H1 (cell line): ENCODE results near the gene MYDGF. TPM values are rescaled to one million over a fixed set of nuclear protein-coding genes. Genes with fewer than 3 reads are reported as not detected.

Experiments used
- CTCF ChIA-PET: fragments of 300-600 bp; sonication (Branson Sonifier 250); formaldehyde crosslinking; loops from one replicate; lab custom pipeline; 2021; ENCODE audit not compliant: partially characterized antibody; lab: Charles Lee
- POLR2A ChIA-PET: fragments of 300-600 bp; sonication (Branson Sonifier 250); formaldehyde crosslinking; loops from one replicate; lab custom pipeline; 2021; ENCODE audit warnings: inconsistent platforms; ENCODE audit not compliant: partially characterized antibody; lab: Charles Lee
- DNase-seq, 2 experiments: peaks; one replicate each; pipeline versions ENCODE4 v3.0.0 to v3.0.0-alpha.2; 2010 to 2022; ENCODE audit warnings: low spot score in 2 of 2, low read depth in 1 of 2, mixed read lengths in 1 of 2
- FAIRE-seq: peaks from 2 replicates; lab custom pipeline; 2011; peaks lifted over from hg19 to GRCh38; lab: Jason Lieb, UNC
- H2AFZ ChIP-seq: 2 replicates; pipeline ENCODE4 v1.8.1; 2012; ENCODE audit warnings: low read length, inconsistent platforms
- H2AK5ac ChIP-seq: 2 replicates; pipeline ENCODE4 v1.6.1; 2013; ENCODE audit warnings: low read depth, low read length
- H2BK120ac ChIP-seq: replicated peaks from 2 replicates; pipeline ENCODE3; 2013; ENCODE audit warnings: low read depth, low read length, inconsistent platforms
- H2BK12ac ChIP-seq: 2 replicates; pipeline ENCODE4 v1.6.1; 2013; ENCODE audit warnings: low read depth, low read length
- H2BK15ac ChIP-seq: 2 replicates; pipeline ENCODE4 v1.6.1; 2013; ENCODE audit warnings: low read length
- H2BK20ac ChIP-seq: 2 replicates; pipeline ENCODE4 v1.6.1; 2013; ENCODE audit warnings: low read length
- H2BK5ac ChIP-seq: 2 replicates; pipeline ENCODE4 v1.6.1; 2013; ENCODE audit warnings: low read depth, low read length
- H3K14ac ChIP-seq: 2 replicates; pipeline ENCODE4 v1.6.1; 2013; ENCODE audit warnings: inconsistent platforms; ENCODE audit not compliant: insufficient read length
- H3K18ac ChIP-seq: 2 replicates; pipeline ENCODE4 v1.6.1; 2013; ENCODE audit warnings: low read length; ENCODE audit errors: extremely low read depth
- H3K23ac ChIP-seq: 2 replicates; pipeline ENCODE4 v1.6.1; 2013; ENCODE audit warnings: inconsistent platforms; ENCODE audit not compliant: insufficient read length
- H3K23me2 ChIP-seq: 2 replicates; pipeline ENCODE4 v1.6.1; 2013; ENCODE audit warnings: low read depth, low read length
- H3K27ac ChIP-seq: 2 replicates; pipeline ENCODE4 v1.6.1; 2011; ENCODE audit warnings: low read depth, low read length, inconsistent platforms
- H3K27me3 ChIP-seq, 4 experiments: replicated peaks in 1 of 4; 1 replicate in 1 of 4; 2 replicates in 3 of 4; pipeline versions ENCODE4 v1.6.1 to v1.8.1; 2011 to 2013; ENCODE audit warnings: low read length in 3 of 4, mild to moderate bottlenecking in 3 of 4, inconsistent platforms in 2 of 4, mixed read lengths in 2 of 4, moderate library complexity in 1 of 4; ENCODE audit not compliant: control insufficient read depth in 3 of 4, insufficient read depth in 3 of 4; ENCODE audit errors: extremely low read depth in 1 of 4
- H3K36me3 ChIP-seq, 4 experiments: 2 replicates each; pipeline versions ENCODE4 v1.6.1 to v1.8.1; 2011 to 2013; ENCODE audit warnings: mild to moderate bottlenecking in 4 of 4, low read length in 3 of 4, moderate library complexity in 2 of 4, control low read depth in 1 of 4, inconsistent platforms in 1 of 4; ENCODE audit not compliant: insufficient read depth in 4 of 4, control insufficient read depth in 2 of 4
- H3K4ac ChIP-seq: replicated peaks from 2 replicates; pipeline ENCODE3; 2013; ENCODE audit warnings: low read length, low read depth, mixed read lengths, inconsistent platforms; ENCODE audit not compliant: insufficient read length
- H3K4me1 ChIP-seq, 4 experiments: replicated peaks in 1 of 4; 1 replicate in 1 of 4; 2 replicates in 3 of 4; pipeline versions ENCODE4 v1.6.1 to v1.8.1; 2011 to 2013; ENCODE audit warnings: low read length in 3 of 4, inconsistent platforms in 2 of 4, mixed read lengths in 1 of 4; ENCODE audit not compliant: insufficient read depth in 4 of 4, control insufficient read depth in 3 of 4
- H3K4me2 ChIP-seq, 2 experiments: 2 replicates each; pipeline versions ENCODE4 v1.6.1 to v1.8.1; 2011 to 2013; ENCODE audit warnings: low read depth in 2 of 2, low read length in 2 of 2, control low read depth in 1 of 2, inconsistent platforms in 1 of 2, mild to moderate bottlenecking in 1 of 2; ENCODE audit not compliant: insufficient read depth in 1 of 2
- H3K4me3 ChIP-seq, 4 experiments: fragments of 200-600, 300-600 bp in 1 of 4; sonication (generic), shearing (Covaris generic), sonication (Bioruptor Twin) in 1 of 4; 2 replicates each; pipeline versions ENCODE4 v1.5.1 to v1.8.1; 2011 to 2016; ENCODE audit warnings: low read length in 4 of 4, low read depth in 3 of 4, control low read depth in 2 of 4, inconsistent platforms in 2 of 4, mild to moderate bottlenecking in 2 of 4, mixed read lengths in 1 of 4, moderate library complexity in 1 of 4; ENCODE audit not compliant: insufficient read depth in 2 of 4; ENCODE audit errors: extremely low read depth in 1 of 4
- H3K56ac ChIP-seq: replicated peaks from 2 replicates; pipeline ENCODE3; 2013; ENCODE audit warnings: low read depth, mild to moderate bottlenecking, mixed read lengths, low read length, inconsistent platforms; ENCODE audit not compliant: insufficient read length
- H3K79me1 ChIP-seq: 2 replicates; pipeline ENCODE4 v1.6.1; 2013; ENCODE audit warnings: low read depth, low read length, control low read depth
- H3K79me2 ChIP-seq, 2 experiments: 2 replicates each; pipeline versions ENCODE4 v1.6.1 to v1.8.1; 2012 to 2013; ENCODE audit warnings: low read length in 2 of 2, mild to moderate bottlenecking in 2 of 2, inconsistent platforms in 1 of 2; ENCODE audit not compliant: insufficient read depth in 2 of 2, control insufficient read depth in 1 of 2
- H3K9ac ChIP-seq, 4 experiments: replicated peaks in 1 of 4; 1 replicate in 1 of 4; 2 replicates in 3 of 4; pipeline versions ENCODE4 v1.6.1 to v1.8.1; 2011 to 2013; ENCODE audit warnings: low read depth in 3 of 4, low read length in 3 of 4, control low read depth in 2 of 4, mild to moderate bottlenecking in 2 of 4, moderate library complexity in 2 of 4, inconsistent platforms in 1 of 4; ENCODE audit errors: extremely low read depth in 1 of 4
- H3K9me3 ChIP-seq, 2 experiments: 2 replicates each; pipeline versions ENCODE4 v1.6.1 to v1.8.1; 2012 to 2013; ENCODE audit warnings: mild to moderate bottlenecking in 2 of 2, moderate library complexity in 2 of 2, control low read depth in 1 of 2, inconsistent platforms in 1 of 2, low read depth in 1 of 2, low read length in 1 of 2, mixed read lengths in 1 of 2; ENCODE audit not compliant: insufficient read depth in 2 of 2
- H4K20me1 ChIP-seq, 2 experiments: replicated peaks in 1 of 2; 2 replicates each; pipeline versions ENCODE3 to v1.8.1; 2011 to 2013; ENCODE audit warnings: inconsistent platforms in 2 of 2, low read length in 2 of 2, mild to moderate bottlenecking in 1 of 2; ENCODE audit not compliant: insufficient read depth in 2 of 2, control insufficient read depth in 1 of 2
- H4K5ac ChIP-seq: 2 replicates; pipeline ENCODE4 v1.6.1; 2013; ENCODE audit warnings: low read length, low read depth, mixed read lengths, inconsistent platforms; ENCODE audit not compliant: insufficient read length
- H4K8ac ChIP-seq: 2 replicates; pipeline ENCODE4 v1.8.0; 2013; ENCODE audit warnings: mild to moderate bottlenecking, moderate library complexity, low read length, inconsistent platforms; ENCODE audit not compliant: insufficient read depth; ENCODE audit errors: extremely low read depth
- H4K91ac ChIP-seq: replicated peaks from 2 replicates; pipeline ENCODE3; 2013; ENCODE audit warnings: low read length, mixed read lengths, inconsistent platforms; ENCODE audit not compliant: insufficient read length
- CHD1 ChIP-seq: IDR thresholded peaks from 2 replicates; pipeline ENCODE4 v1.6.1; 2012; ENCODE audit warnings: low read depth, low read length, improper control_type of control experiment
- CTBP2 ChIP-seq: IDR thresholded peaks from 2 replicates; pipeline ENCODE4 v1.7.0; 2011; ENCODE audit warnings: borderline replicate concordance, mild to moderate bottlenecking, moderate library complexity, mixed read lengths, low read length; ENCODE audit not compliant: insufficient read depth, insufficient read length
- EGR1 ChIP-seq: IDR thresholded peaks from 2 replicates; pipeline ENCODE4 v1.6.1; 2011; ENCODE audit warnings: low read depth, low read length, borderline replicate concordance
- GABPA ChIP-seq: IDR thresholded peaks from 2 replicates; pipeline ENCODE4 v1.6.1; 2011; ENCODE audit warnings: mild to moderate bottlenecking, low read length, moderate library complexity, borderline replicate concordance; ENCODE audit not compliant: insufficient read depth
- SP1 ChIP-seq: IDR thresholded peaks from 2 replicates; pipeline ENCODE4 v1.6.1; 2011; ENCODE audit warnings: low read depth, low read length
- TAF7 ChIP-seq: optimal IDR thresholded peaks from 2 replicates; pipeline ENCODE3; 2011; ENCODE audit warnings: low read depth, mild to moderate bottlenecking, inconsistent platforms, low read length, moderate library complexity, borderline replicate concordance
- WGBS, 2 experiments: shearing (Covaris generic) in 1 of 2; methylation state at CpG; one replicate each; pipeline versions ENCODE4 v1.1.6 to v1.1.7; 2013 to 2015; ENCODE audit warnings: low lambda C conversion rate in 2 of 2, mixed read lengths in 2 of 2, inconsistent platforms in 1 of 2, low coverage in 1 of 2, missing lambda C conversion rate in 1 of 2; ENCODE audit not compliant: insufficient replicate concordance in 2 of 2, insufficient coverage in 1 of 2, insufficient read length in 1 of 2; ENCODE audit errors: extremely low coverage in 1 of 2, missing lambda C conversion rate in 1 of 2; 5-methylcytosine and 5-hydroxymethylcytosine counted together
- polyA plus RNA-seq, 7 experiments: library from polyadenylated mRNA; depleted of rRNA in 3 of 7; stranded (reverse) in 5 of 7; unstranded in 2 of 7; fragments of >200 nt in 5 of 7; fragments of 200-250 nt in 2 of 7; gene quantifications; 1 replicate in 5 of 7; 2 replicates in 1 of 7; 4 replicates in 1 of 7; pipeline versions ENCODE4 v1.2.1 to v1.2.3, GENCODE V29; 2011 to 2013; ENCODE audit warnings: missing spikeins in 2 of 7, mixed read lengths in 2 of 7
- total RNA-seq: library from RNA; stranded (reverse); fragmentation: NEBNext Ultra II Directional; extraction: Animal tissue kit (Norgen Biotek cat#: 25700); gene quantifications from 2 replicates; pipeline ENCODE4 v1.2.1, GENCODE V29; 2021

MYDGF gene
- total and polyA plus RNA-seq, 2 of the 8 experiments (the other 6 are each of a cell fraction or from before 2014, with no cell fraction given), result 40.6 to 51.1 TPM

DNA sequence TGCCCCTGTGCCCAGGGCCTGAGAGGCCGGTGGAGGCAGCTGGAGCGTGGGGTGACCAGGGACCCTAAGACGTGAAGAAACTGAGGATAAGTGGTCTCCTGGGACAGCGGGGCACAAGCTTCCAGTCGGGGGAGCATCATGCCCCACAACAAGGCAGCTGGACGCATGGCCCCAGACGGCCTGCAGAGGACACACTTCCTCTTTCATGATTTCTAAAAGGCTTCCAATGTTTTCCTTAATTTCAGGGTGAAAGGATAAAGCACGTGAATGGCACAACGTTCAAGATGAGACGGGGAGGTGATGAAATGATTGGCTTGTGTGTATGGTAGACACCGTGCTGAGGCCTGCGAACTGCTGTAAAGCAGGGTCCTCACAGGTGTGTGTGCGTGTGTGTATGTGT lies 20.2 kb upstream of the MYDGF start:
- Histone ChIP-seq H3K14ac (no peak overlapping the region), H2AFZ (no peak overlapping the region), H3K18ac (no peak overlapping the region), H3K56ac (no peak overlapping the region), H3K36me3 (peaks cover 10 to 48% (median 33%) of the 10 kb centered on the region in 4 experiments; a peak in 7 of 8 replicates), H3K4me2 (no peak overlapping the region), H3K79me1 (no peaks in the 10 kb centered on the region), H3K23ac (no peak overlapping the region), H2BK12ac (no peak overlapping the region), H3K79me2 (no peaks in the 10 kb centered on the region), H4K91ac (no peak overlapping the region), H3K23me2 (no peaks in the 10 kb centered on the region), H4K20me1 (peaks cover 2 to 10% of the 10 kb centered on the region in 2 experiments), H3K9ac (no peak overlapping the region), H4K5ac (no peak overlapping the region), H4K8ac (no peak overlapping the region; the same call in 1 of the 2 replicates), H3K27me3 (no peaks in the 10 kb centered on the region), H3K27ac (no peak overlapping the region), H3K4ac (no peak overlapping the region), H3K4me1 (no peaks in the 10 kb centered on the region), H2BK5ac (no peak overlapping the region), H2BK20ac (no peak overlapping the region), H2AK5ac (no peak overlapping the region), H2BK120ac (no peak overlapping the region), H3K9me3 (no peaks in the 10 kb centered on the region), H3K4me3 (no peak overlapping the region), H2BK15ac (no peak overlapping the region)
- no peak for TF ChIP-seq SP1
- no peak for TF ChIP-seq GABPA
- TF ChIP-seq TAF7, result no peak
- TF ChIP-seq CHD1, result no peak
- no peak for TF ChIP-seq CTBP2
- no peak for TF ChIP-seq EGR1
- CTCF ChIA-PET, result no interaction called here
- WGBS, 2 experiments, result 88% methylated on average over 13 of the region's 13 CpGs; no CpG with 5 or more reads in 1 of the 2 experiments
- POLR2A ChIA-PET, result interaction anchor here (0.8 to 1.8 kb wide), 4 partner anchors 10 to 113 kb away, joined by 3 to 6 read pairs (median 3); no protein-coding TSS in a partner anchor
- DNase-seq (no peak), FAIRE-seq (no peak)
